GM12864 (cell line): ENCODE measurements around the gene DUSP10.

Source experiments
- DNase-seq: peaks from one replicate; pipeline ENCODE4 v3.0.0-alpha.2; 2011; ENCODE audit warnings: low read depth
- H3K4me3 ChIP-seq: 2 replicates; pipeline ENCODE4 v1.5.1; 2011; ENCODE audit warnings: mild to moderate bottlenecking, low read depth, low read length, control low read depth
- CTCF ChIP-seq: IDR thresholded peaks from 2 replicates; pipeline ENCODE4 v1.5.1; 2011; ENCODE audit warnings: low read depth, mild to moderate bottlenecking, moderate library complexity, low read length, control low read depth, inconsistent platforms; ENCODE audit errors: missing control alignments

Gene DUSP10

DNA sequence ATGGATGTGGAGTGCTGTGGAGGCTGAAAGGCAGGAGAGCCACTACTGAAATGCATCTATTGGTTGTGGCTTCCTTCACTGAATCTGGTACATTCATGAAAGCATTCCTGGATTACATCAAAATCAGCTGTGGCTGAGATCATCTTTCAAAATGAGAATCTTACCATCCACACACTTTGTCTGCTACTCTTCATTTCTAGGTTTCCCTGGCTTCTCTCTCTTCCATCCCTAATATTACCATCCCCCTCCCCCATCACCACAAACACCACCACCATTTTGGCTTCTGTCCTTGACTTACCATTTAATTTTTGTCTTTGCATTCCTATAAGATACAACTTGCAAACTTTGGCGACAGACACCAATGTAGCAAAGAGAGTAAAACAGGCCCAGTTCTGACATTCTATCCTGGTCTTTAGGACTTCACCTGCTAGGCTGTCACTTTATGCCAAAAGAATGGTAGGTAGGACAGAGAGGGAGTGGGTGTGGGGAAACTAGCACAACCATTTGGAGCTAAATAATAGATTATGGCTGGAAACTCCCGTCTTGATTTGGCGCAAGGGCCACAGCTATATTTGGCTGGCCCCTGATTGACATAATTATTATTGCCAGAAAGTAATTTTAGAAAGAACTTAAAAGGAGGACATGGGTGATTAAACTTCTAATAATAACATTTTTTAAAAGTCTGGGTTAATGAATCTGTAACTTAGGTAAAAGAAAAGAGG lies 15.1 kb upstream of the DUSP10 start:
- DNase-seq, result no peak
- TF ChIP-seq CTCF, result no peak
- H3K4me3 ChIP-seq, result no peak overlapping the region

DNA sequence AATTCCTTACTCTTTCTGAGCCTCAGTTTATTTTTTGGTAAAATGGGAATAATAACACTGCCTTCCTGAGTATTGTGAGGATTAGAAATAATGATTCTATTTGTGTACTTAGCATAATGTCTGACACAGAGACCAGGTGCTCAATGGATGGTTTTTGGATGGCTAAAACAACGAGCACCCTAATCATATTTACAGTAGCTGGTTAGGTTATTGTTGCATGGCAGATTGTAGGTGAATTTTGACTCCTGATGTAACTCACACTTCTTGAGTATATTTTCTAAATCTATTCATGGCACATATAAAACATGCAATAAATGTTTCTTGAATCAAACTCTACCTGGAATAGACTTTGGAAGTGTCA lies 11.9 kb upstream of the DUSP10 start:
- H3K4me3 ChIP-seq, result no peak overlapping the region
- no peak for DNase-seq
- no peak for TF ChIP-seq CTCF

DNA sequence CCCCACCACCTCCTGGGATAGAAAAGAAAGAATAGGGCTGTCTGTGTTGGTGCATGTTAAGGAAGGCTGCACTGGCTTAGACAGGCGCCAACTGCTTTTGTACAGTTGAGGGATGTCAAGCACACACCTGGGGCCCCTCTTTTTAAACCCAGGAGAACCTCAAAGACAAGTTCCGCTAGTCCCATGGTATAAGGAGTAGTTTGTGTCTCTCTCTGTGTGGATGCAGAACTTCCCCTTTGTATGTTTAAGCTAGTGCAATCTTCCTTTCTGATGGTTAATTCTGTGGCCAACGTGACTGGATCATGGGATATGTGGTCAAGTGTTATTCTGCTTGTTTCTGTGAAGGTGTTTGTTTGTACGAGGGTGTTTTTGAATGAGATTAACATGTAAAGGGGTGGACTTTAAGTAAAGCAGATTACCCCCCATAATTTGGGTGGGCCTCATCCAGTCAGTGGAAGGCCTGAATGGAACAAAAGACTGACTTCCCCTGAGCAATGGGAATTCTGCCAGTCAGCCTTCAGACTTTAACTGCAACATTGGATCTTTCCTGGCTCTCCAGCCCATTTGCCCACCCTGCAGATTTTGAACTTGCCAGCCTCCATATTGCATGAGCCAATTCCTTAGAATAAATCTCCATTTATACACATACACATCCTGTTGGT lies 9.5 kb upstream of the DUSP10 start:
- no peak overlapping the region for H3K4me3 ChIP-seq
- no peak for TF ChIP-seq CTCF
- no peak for DNase-seq

- no peak for TF ChIP-seq CTCF
These were observed 7.1 kb upstream of the DUSP10 start for GRCh38 chr1:221748981-221749380.

GRCh38 chr1:221747839-221748238 lies 6.0 kb upstream of the DUSP10 start:
- DNase-seq, result no peak
- no peak for TF ChIP-seq CTCF
- no peak overlapping the region for H3K4me3 ChIP-seq

More at GRCh38 chr1:221748981-221749380, 7.1 kb upstream of the DUSP10 start:
- no peak for DNase-seq
- H3K4me3 ChIP-seq, result no peak overlapping the region

DNA sequence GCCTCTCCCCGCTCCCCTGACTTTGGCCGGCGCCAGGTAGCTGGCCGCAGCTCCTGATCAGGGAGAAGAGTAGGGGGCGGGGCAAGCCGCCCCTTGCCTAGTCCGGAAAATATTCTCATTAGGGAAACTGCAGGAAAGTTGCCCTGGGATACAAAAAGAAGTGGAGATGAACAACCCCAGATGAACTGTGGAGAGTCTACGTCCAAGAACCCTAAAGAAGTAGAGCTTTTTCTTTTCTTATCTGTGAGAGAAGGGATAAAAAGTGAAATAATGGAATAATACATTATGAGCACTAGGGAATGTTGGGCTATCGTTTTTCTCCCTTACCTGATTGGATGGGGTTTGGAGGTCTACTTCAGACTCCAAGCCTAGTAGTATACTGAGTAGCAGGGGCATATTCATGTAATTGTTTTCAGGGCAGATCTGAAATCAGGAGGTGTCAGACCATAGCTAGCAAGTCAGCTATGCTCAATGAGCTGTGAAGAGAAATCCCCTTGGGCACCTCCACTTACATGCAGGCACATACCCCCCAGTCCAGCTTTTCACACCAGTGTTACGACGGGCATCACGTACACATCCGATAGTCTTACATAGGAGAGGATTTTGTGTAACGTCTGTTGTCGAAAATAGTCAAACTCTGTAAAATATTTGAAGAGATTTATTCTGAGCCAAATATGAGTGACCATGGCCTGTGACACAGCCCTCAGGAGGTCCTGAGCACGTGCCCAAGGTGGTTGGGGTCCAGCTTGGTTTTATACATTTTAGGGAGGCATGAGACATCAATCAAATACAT lies 1.7 kb upstream of the DUSP10 start:
- peak; percentile 61 for DNase-seq
- H3K4me3 ChIP-seq, result peak overlapping the region; percentile 74
- TF ChIP-seq CTCF, result no peak
